Adrenal gland (tissue), 12 donors: ENCODE measurements around the gene RALGAPA2. TPM values are rescaled to one million over a fixed set of nuclear protein-coding genes. Genes with fewer than 3 reads are reported as not detected.

ENCODE experiments used
- DNase-seq, 7 donors: peaks; one replicate each; pipeline ENCODE4 v3.0.0-alpha.2; 2019 to 2020
- H3K27ac ChIP-seq, 5 donors: fragments of 200-600 bp; sonication (generic) in 4 of 5; 1 replicate in 3 of 5; 2 replicates in 2 of 5; pipeline versions ENCODE4 v1.5.1 to v1.8.0; 2016 to 2020; ENCODE audit warnings: mild to moderate bottlenecking in 1 of 5
- H3K27me3 ChIP-seq: fragments of 200-600 bp; 2 replicates; pipeline ENCODE4 v1.8.0; 2021
- H3K36me3 ChIP-seq, 2 donors: fragments of 200-600 bp; replicated peaks in 1 of 2; 1 replicate in 1 of 2; 2 replicates in 1 of 2; pipeline versions ENCODE4 v1.5.1 to v1.8.0; 2018 to 2022
- H3K4me1 ChIP-seq, 2 donors: fragments of 200-600 bp; replicated peaks in 1 of 2; 1 replicate in 1 of 2; 2 replicates in 1 of 2; pipeline versions ENCODE4 v1.5.1 to v1.8.0; 2018 to 2021
- H3K4me3 ChIP-seq, 4 donors: fragments of 200-600 bp; sonication (generic) in 3 of 4; one replicate each; pipeline ENCODE4 v1.5.1; 2016 to 2018
- H3K9me3 ChIP-seq, 3 donors: fragments of 200-600 bp; sonication (generic) in 1 of 3; replicated peaks in 1 of 3; 1 replicate in 2 of 3; 2 replicates in 1 of 3; pipeline versions ENCODE4 v1.5.1 to v1.8.0; 2016 to 2021
- CTCF ChIP-seq, 6 experiments: fragments of 450-650 bp in 4 of 6; fragments of 200-600 bp in 2 of 6; sonication (generic) in 1 of 6; IDR thresholded peaks; 1 replicate in 5 of 6; 2 replicates in 1 of 6; pipeline versions ENCODE4 v1.5.1 to v1.8.0; 2016 to 2021; ENCODE audit warnings: antibody characterized with exemption in 6 of 6, mild to moderate bottlenecking in 2 of 6, moderate library complexity in 1 of 6
- POLR2A ChIP-seq, 2 donors: fragments of 450-650 bp; IDR thresholded peaks; one replicate each; pipeline ENCODE4 v1.6.1; 2017; ENCODE audit warnings: antibody characterized with exemption in 2 of 2, mild to moderate bottlenecking in 2 of 2, moderate library complexity in 1 of 2
- WGBS, 4 donors: extraction: QIAGEN DNeasy Blood & Tissue Kit in 2 of 4; methylation state at CpG; one replicate each; pipeline versions ENCODE4 v1.1.5 to v1.1.7; 2013 to 2017; 5-methylcytosine and 5-hydroxymethylcytosine counted together
- intact Hi-C, 2 donors: fragments of 100-400 bp; cut with DNase I; formaldehyde crosslinking; loops; one replicate each; pipeline versions ENCODE4 v1.14.1 to v1.15.0; 2022 to 2023
- polyA plus RNA-seq, 3 donors: library from polyadenylated mRNA; stranded (reverse); fragments of 200-250 nt in 2 of 3; fragments of 350-450 nt in 1 of 3; fragmentation: Illumina TruSeq in 1 of 3; extraction: RNeasy Lipid Tissue Mini Kit (QIAGEN cat#74804) in 1 of 3; gene quantifications; one replicate each; pipeline ENCODE4 v1.2.3, GENCODE V29; 2013 to 2014
- total RNA-seq, 9 donors: library from RNA; depleted of rRNA in 4 of 9; stranded (reverse); fragments of >200 nt in 4 of 9; fragments of 120-200 nt in 1 of 9; fragmentation: NEBNext Ultra II Directional in 1 of 9; extraction: Animal tissue kit (Norgen Biotek cat#: 25700) in 1 of 9; gene quantifications; one replicate each; pipeline versions ENCODE4 v1.1.0 to v1.2.4, GENCODE V29; 2013 to 2023
- donor health status: healthy with polysubstance abuse.
- donor health status: Bipolar disorder and iron deficiency.
- donor health status: DM: yes; HTN: yes; CAD: no.
- donor health status: DM: no; HTN: no; CAD: no.
- donor health status: DM: no; HTN: no; CAD: no.
- donor health status: DM: yes; HTN: yes; CAD: no.

RALGAPA2 gene
- total and polyA plus RNA-seq, 12 donors = 3.7 to 39.6 (median 20.7) TPM

- no peaks in the 10 kb centered on the region for H3K36me3 ChIP-seq
Observed at GRCh38 chr20:20488388-20488787, 224.1 kb downstream of the RALGAPA2 start.

GRCh38 chr20:20487811-20488210, 224.6 kb downstream of the RALGAPA2 start:
- DNase-seq = no peak
- TF ChIP-seq CTCF (IDR thresholded peaks at IDR 0.05) (no peak), POLR2A (IDR thresholded peaks at IDR 0.05) (no peak)
- H3K36me3 ChIP-seq = no peaks in the 10 kb centered on the region
- H3K9me3 ChIP-seq = no peaks in the 10 kb centered on the region
- 94 to 100% (median 96%) methylated on average over 5 of the region's 5 CpGs for WGBS, 4 donors
- no peak overlapping the region for H3K4me3 ChIP-seq
- no peak overlapping the region for H3K27ac ChIP-seq
- intact Hi-C loops = no loop called here
- no peaks in the 10 kb centered on the region for H3K27me3 ChIP-seq
- H3K4me1 ChIP-seq = no peaks in the 10 kb centered on the region

More at GRCh38 chr20:20488388-20488787, 224.1 kb downstream of the RALGAPA2 start:
- H3K27ac ChIP-seq = no peak overlapping the region
- TF ChIP-seq POLR2A (IDR thresholded peaks at IDR 0.05) = no peak
- no peak for TF ChIP-seq CTCF (IDR thresholded peaks at IDR 0.05)
- H3K27me3 ChIP-seq = no peaks in the 10 kb centered on the region
- no peaks in the 10 kb centered on the region for H3K9me3 ChIP-seq
- intact Hi-C loops = no loop called here
- WGBS, 4 donors = 66 to 84% (median 66%) methylated on average over 1 of the region's 1 CpG
- H3K4me3 ChIP-seq = no peak overlapping the region
- H3K4me1 ChIP-seq = peaks cover 0 to 5% of the 10 kb centered on the region in 2 donors
- no peak for DNase-seq

- no peak overlapping the region for H3K4me3 ChIP-seq
- intact Hi-C loops = no loop called here
Observed at GRCh38 chr20:20483328-20483727, 229.1 kb downstream of the RALGAPA2 start.

GRCh38 chr20:20482453-20482852, 230.0 kb downstream of the RALGAPA2 start:
- no peak for DNase-seq
- H3K27ac ChIP-seq = no peak overlapping the region
- TF ChIP-seq POLR2A (IDR thresholded peaks at IDR 0.05) (no peak), CTCF (IDR thresholded peaks at IDR 0.05) (no peak)
- no peaks in the 10 kb centered on the region for H3K4me1 ChIP-seq
- H3K9me3 ChIP-seq = no peaks in the 10 kb centered on the region
- 92 to 97% (median 94%) methylated on average over 4 of the region's 4 CpGs for WGBS, 4 donors
- no peaks in the 10 kb centered on the region for H3K36me3 ChIP-seq
- intact Hi-C loops = no loop called here
- no peak overlapping the region for H3K4me3 ChIP-seq
- H3K27me3 ChIP-seq = no peaks in the 10 kb centered on the region

More at GRCh38 chr20:20483328-20483727, 229.1 kb downstream of the RALGAPA2 start:
- 86 to 100% (median 90%) methylated on average over 2 of the region's 2 CpGs for WGBS, 4 donors
- TF ChIP-seq CTCF (IDR thresholded peaks at IDR 0.05) = no peak
- no peak for TF ChIP-seq POLR2A (IDR thresholded peaks at IDR 0.05)
- Histone ChIP-seq H3K4me1 (no peaks in the 10 kb centered on the region), H3K27me3 (no peaks in the 10 kb centered on the region), H3K36me3 (no peaks in the 10 kb centered on the region), H3K9me3 (no peaks in the 10 kb centered on the region), H3K27ac (no peak overlapping the region)
- no peak for DNase-seq
